GM21737 (cell line): ENCODE data around the gene SMS.
"Not testable (repeated sequence)": the region's sequence is repeated elsewhere in the genome, so short reads cannot be mapped to it uniquely, and the experiment has no call there.

ENCODE experiments used
- ATAC-seq: cut with Tn5 transposase; IDR thresholded peaks from one replicate; pipeline ENCODE4 v1.9.1; 2021; ENCODE audit warnings: mild to moderate bottlenecking, moderate library complexity; ENCODE audit not compliant: unreplicated experiment

Gene SMS

DNA sequence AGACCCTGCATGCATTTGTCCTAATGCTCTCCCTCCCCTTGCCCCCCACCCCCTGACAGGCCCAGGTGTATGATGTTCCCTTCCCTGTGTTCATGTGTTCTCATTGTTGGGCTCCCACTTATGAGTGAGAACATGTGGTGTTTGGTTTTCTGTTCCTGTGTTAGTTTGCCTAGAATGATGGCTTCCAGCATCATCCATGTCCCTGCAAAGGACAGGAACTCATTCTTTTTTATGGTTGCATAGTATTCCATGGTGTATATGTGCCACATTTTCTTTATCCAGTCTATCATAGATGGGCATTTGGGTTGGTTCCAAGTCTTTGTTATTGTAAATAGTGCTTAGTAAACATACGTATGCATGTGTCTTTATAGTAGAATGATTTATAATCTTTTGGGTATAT lies 10.0 kb downstream of the SMS start:
- not testable (repeated sequence) for ATAC-seq

DNA sequence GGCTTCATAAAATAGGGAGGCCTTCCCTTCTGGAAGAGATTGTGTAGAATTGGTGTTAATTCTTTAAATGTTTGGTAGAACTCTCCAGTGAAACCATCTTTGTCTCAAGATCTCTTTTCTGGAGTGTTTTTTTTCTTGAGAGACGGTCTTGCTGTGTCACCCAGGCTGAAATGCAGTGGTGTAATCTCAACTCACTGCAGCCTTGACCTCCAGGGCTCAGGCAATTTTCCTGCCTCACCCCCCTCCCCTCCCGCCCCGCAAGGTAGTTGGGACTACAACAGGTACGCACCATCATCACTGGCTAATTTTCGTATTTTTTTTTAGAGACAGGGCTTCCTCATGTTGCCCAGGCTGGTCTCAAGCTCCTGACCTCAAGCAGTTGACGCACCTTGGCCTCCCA lies 12.1 kb downstream of the SMS start:
- ATAC-seq = no peak

- ATAC-seq = not testable (repeated sequence)
These were observed 12.8 kb downstream of the SMS start for GRCh38 chrX:21953195-21953830.

- no peak for ATAC-seq
These were observed 15.1 kb downstream of the SMS start for GRCh38 chrX:21955403-21956189.

- no peak for ATAC-seq
These were observed 16.3 kb downstream of the SMS start for GRCh38 chrX:21956783-21957182.

DNA sequence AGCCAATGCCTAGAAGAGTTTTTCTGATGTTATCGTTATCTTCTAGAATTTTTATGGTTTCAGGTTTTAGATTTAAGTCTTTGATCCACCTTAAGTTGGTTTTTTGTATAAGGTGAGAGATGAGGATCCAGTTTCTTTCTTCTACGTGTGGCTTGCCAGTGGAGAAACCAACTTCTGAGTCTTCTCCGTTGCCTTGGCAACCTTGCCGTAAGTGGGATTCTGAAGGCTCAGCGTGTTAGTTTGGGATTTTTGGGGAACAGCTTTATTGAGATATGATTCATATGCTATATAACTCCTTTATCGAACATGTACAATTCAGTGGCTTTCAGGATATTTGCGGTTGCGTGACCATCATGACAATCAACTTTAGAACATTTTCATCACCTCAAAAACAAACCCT lies 17.7 kb downstream of the SMS start:
- no peak for ATAC-seq

GRCh38 chrX:21958916-21959315 lies 18.4 kb downstream of the SMS start:
- ATAC-seq = no peak

- no peak for ATAC-seq
These were observed 19.0 kb downstream of the SMS start for GRCh38 chrX:21959362-21960051.

GRCh38 chrX:21960569-21961541 lies 20.3 kb downstream of the SMS start:
- ATAC-seq = no peak

GRCh38 chrX:21962361-21962760 lies 21.9 kb downstream of the SMS start:
- ATAC-seq = no peak

- no peak for ATAC-seq
These were observed 22.8 kb downstream of the SMS start for GRCh38 chrX:21963269-21963668.

- ATAC-seq = no peak
These were observed 23.4 kb downstream of the SMS start for GRCh38 chrX:21963731-21964405.

- no peak for ATAC-seq
These were observed 26.4 kb downstream of the SMS start for GRCh38 chrX:21966866-21967265.

- ATAC-seq = no peak
These were observed 27.8 kb downstream of the SMS start for GRCh38 chrX:21968333-21968732.

GRCh38 chrX:21970326-21970725 lies 29.8 kb downstream of the SMS start:
- no peak for ATAC-seq

DNA sequence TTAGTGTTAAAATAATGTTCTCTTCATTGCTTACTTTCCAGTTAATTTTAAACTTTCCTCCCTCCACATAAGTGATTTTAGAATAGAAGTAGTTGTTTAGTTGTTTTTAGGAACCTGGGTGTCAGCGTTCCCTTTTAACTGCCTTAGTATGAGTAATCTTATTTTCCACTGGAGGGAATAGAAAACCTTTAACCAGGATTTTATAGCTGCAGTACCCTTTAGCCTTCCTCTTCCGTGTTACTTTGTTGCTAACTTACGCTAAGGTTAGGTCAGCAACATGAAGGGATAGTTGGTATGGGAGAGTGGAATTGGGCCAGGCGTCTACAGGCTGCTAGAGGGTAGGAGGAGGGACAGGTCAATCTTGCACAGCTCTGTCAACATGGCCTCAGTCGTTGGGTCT lies 31.5 kb downstream of the SMS start:
- no peak for ATAC-seq

GRCh38 chrX:21972721-21973120 lies 32.2 kb downstream of the SMS start:
- ATAC-seq = no peak

GRCh38 chrX:21973321-21974010 lies 33.0 kb downstream of the SMS start:
- no peak for ATAC-seq

GRCh38 chrX:21974011-21974385 lies 33.5 kb downstream of the SMS start:
- peak; percentile 85 for ATAC-seq

GRCh38 chrX:21975242-21975641 lies 34.7 kb downstream of the SMS start:
- no peak for ATAC-seq
